Neural cell (in vitro differentiated cells): ENCODE measurements around the gene GNG12. TPM values are rescaled to one million over a fixed set of nuclear protein-coding genes. Genes with fewer than 3 reads are reported as not detected.

Experiments used
- H2AFZ ChIP-seq: fragments of 200-600, 300-800 bp; sonication (generic), shearing (Covaris generic); 2 replicates; pipeline ENCODE4 v1.6.0; 2014; ENCODE audit warnings: low read depth, mild to moderate bottlenecking, antibody characterized with exemption, low read length, moderate library complexity
- H3F3A ChIP-seq: fragments of 200-600 bp; shearing (Covaris generic); 2 replicates; pipeline ENCODE4 v1.6.1; 2016; ENCODE audit warnings: mild to moderate bottlenecking, moderate library complexity, mixed read lengths, antibody characterized with exemption, low read length; ENCODE audit not compliant: insufficient read depth, poor library complexity, severe bottlenecking
- H3K27ac ChIP-seq: fragments of 200-600, 300-800 bp; sonication (generic), shearing (Covaris generic); 2 replicates; pipeline ENCODE4 v1.5.1; 2014; ENCODE audit warnings: mild to moderate bottlenecking, low read length, moderate library complexity
- H3K27me3 ChIP-seq: fragments of 300-800, 200-600 bp; sonication (generic), shearing (Covaris generic); 2 replicates; pipeline ENCODE4 v1.6.0; 2014; ENCODE audit warnings: mild to moderate bottlenecking, low read depth, low read length, moderate library complexity; ENCODE audit not compliant: insufficient read depth
- H3K36me3 ChIP-seq: fragments of 300-800, 200-600 bp; sonication (generic), shearing (Covaris generic); 2 replicates; pipeline ENCODE4 v1.5.1; 2014; ENCODE audit warnings: mild to moderate bottlenecking, antibody characterized with exemption, low read length, moderate library complexity; ENCODE audit not compliant: insufficient read depth
- H3K4me2 ChIP-seq: fragments of 300-800, 200-600 bp; sonication (generic), shearing (Covaris generic); 2 replicates; pipeline ENCODE4 v1.6.0; 2014; ENCODE audit warnings: mild to moderate bottlenecking, low read length
- H3K4me3 ChIP-seq: fragments of 300-800, 200-600 bp; sonication (generic), shearing (Covaris generic); 2 replicates; pipeline ENCODE4 v1.5.1; 2014; ENCODE audit warnings: mild to moderate bottlenecking, low read length, moderate library complexity
- H3K79me2 ChIP-seq: fragments of 200-600 bp; shearing (Covaris generic); replicated peaks from 2 replicates; pipeline ENCODE4 v1.6.0; 2014; ENCODE audit warnings: mild to moderate bottlenecking, low read length, moderate library complexity; ENCODE audit not compliant: insufficient read depth
- H3K9ac ChIP-seq: fragments of 300-800, 200-600 bp; sonication (generic), shearing (Covaris generic); 2 replicates; pipeline ENCODE4 v1.6.1; 2016; ENCODE audit warnings: mild to moderate bottlenecking, low read length, mixed read lengths
- H3K9me2 ChIP-seq: fragments of 200-600 bp; shearing (Covaris generic); 2 replicates; pipeline ENCODE4 v1.6.1; 2016; ENCODE audit warnings: mild to moderate bottlenecking, low read length, mixed read lengths; ENCODE audit not compliant: insufficient read depth
- H3K9me3 ChIP-seq: fragments of 200-600, 300-800 bp; sonication (generic), shearing (Covaris generic); 2 replicates; pipeline ENCODE4 v1.6.1; 2016; ENCODE audit warnings: mild to moderate bottlenecking, mixed run types, low read length, moderate library complexity, mixed read lengths
- H4K20me1 ChIP-seq: fragments of 200-600 bp; shearing (Covaris generic); 2 replicates; pipeline ENCODE4 v1.6.1; 2016; ENCODE audit warnings: mild to moderate bottlenecking, mixed run types; ENCODE audit not compliant: insufficient read depth
- EP300 ChIP-seq: fragments of 450-650 bp; conservative IDR thresholded peaks from 2 replicates; pipeline ENCODE4 v1.6.1; 2014; ENCODE audit warnings: antibody characterized with exemption, mild to moderate bottlenecking, moderate library complexity; ENCODE audit not compliant: poor library complexity, severe bottlenecking
- EZH2 ChIP-seq: fragments of 200-600, 300-800 bp; shearing (Covaris generic), sonication (generic); IDR thresholded peaks from 2 replicates; pipeline ENCODE4 v1.6.1; 2014; ENCODE audit warnings: antibody characterized with exemption, low read length, borderline replicate concordance, mild to moderate bottlenecking; ENCODE audit not compliant: insufficient read depth, poor library complexity, severe bottlenecking
- MXI1 ChIP-seq: fragments of 450-650 bp; conservative IDR thresholded peaks from 2 replicates; pipeline ENCODE4 v1.6.1; 2014; ENCODE audit warnings: antibody characterized with exemption, mild to moderate bottlenecking; ENCODE audit not compliant: poor library complexity, severe bottlenecking
- POLR2AphosphoS5 ChIP-seq: IDR thresholded peaks from 2 replicates; pipeline ENCODE4 v1.6.1; 2012
- RAD21 ChIP-seq: fragments of 450-650 bp; conservative IDR thresholded peaks from 2 replicates; pipeline ENCODE4 v1.6.1; 2014; ENCODE audit warnings: antibody characterized with exemption, mild to moderate bottlenecking, moderate library complexity
- REST ChIP-seq: IDR thresholded peaks from 2 replicates; pipeline ENCODE4 v1.6.1; 2012; ENCODE audit warnings: borderline replicate concordance
- SMC3 ChIP-seq: fragments of 450-650 bp; conservative IDR thresholded peaks from 2 replicates; pipeline ENCODE4 v1.6.1; 2014; ENCODE audit warnings: antibody characterized with exemption, mild to moderate bottlenecking, moderate library complexity; ENCODE audit not compliant: poor library complexity
- TAF1 ChIP-seq: IDR thresholded peaks from 2 replicates; pipeline ENCODE4 v1.6.1; 2012; ENCODE audit warnings: low read depth
- polyA plus RNA-seq: library from polyadenylated mRNA; depleted of rRNA; stranded (reverse); fragments of >200 nt; gene quantifications from 2 replicates; pipeline ENCODE4 v1.2.3, GENCODE V29; 2014
- TF ChIP-seq, protein P1 (sequence below): fragments of 450-650 bp; IDR thresholded peaks from 2 replicates; pipeline ENCODE4 v1.5.1; 2014; ENCODE audit warnings: antibody characterized with exemption, mild to moderate bottlenecking, moderate library complexity; ENCODE audit not compliant: poor library complexity, severe bottlenecking

GNG12 gene
- polyA plus RNA-seq, 1 donor from 2014 or later, result 0.35 TPM

DNA sequence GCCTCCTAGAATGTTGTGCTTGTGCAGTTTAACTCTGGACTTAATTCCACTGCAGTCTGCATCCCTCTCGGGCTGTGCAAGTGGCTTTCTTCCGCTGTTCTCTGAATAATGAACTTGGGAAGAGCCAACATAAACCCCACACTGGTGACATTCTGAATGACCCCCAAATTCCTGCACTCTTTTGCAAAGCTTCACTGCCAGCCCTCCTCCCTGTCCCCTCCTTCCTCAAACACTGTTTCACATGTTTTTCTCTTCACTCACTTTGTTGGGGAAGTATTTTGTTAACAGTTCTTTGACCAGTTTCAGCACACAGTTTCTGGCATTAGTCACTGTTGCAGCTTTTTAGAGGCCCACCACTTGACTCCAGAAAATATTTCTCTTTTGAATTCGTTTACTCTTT, 39.7 kb downstream of the GNG12 start:
- H3F3A ChIP-seq, result no peaks in the 10 kb centered on the region
- no peaks in the 10 kb centered on the region for H3K9me3 ChIP-seq
- H3K9ac ChIP-seq, result no peak overlapping the region
- H3K79me2 ChIP-seq, result no peaks in the 10 kb centered on the region
- TF ChIP-seq, protein P1, sequence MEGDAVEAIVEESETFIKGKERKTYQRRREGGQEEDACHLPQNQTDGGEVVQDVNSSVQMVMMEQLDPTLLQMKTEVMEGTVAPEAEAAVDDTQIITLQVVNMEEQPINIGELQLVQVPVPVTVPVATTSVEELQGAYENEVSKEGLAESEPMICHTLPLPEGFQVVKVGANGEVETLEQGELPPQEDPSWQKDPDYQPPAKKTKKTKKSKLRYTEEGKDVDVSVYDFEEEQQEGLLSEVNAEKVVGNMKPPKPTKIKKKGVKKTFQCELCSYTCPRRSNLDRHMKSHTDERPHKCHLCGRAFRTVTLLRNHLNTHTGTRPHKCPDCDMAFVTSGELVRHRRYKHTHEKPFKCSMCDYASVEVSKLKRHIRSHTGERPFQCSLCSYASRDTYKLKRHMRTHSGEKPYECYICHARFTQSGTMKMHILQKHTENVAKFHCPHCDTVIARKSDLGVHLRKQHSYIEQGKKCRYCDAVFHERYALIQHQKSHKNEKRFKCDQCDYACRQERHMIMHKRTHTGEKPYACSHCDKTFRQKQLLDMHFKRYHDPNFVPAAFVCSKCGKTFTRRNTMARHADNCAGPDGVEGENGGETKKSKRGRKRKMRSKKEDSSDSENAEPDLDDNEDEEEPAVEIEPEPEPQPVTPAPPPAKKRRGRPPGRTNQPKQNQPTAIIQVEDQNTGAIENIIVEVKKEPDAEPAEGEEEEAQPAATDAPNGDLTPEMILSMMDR, result no peak
- TF ChIP-seq EP300, result no peak
- TF ChIP-seq REST, result no peak
- TF ChIP-seq RAD21, result no peak
- TF ChIP-seq TAF1, result no peak
- no peak for TF ChIP-seq POLR2AphosphoS5
- TF ChIP-seq MXI1, result no peak
- H2AFZ ChIP-seq, result no peak overlapping the region
- no peak overlapping the region for H3K4me2 ChIP-seq
- no peaks in the 10 kb centered on the region for H3K9me2 ChIP-seq
- H3K4me3 ChIP-seq, result no peak overlapping the region
- no peaks in the 10 kb centered on the region for H4K20me1 ChIP-seq
- H3K27ac ChIP-seq, result no peak overlapping the region
- no peaks in the 10 kb centered on the region for H3K36me3 ChIP-seq
- H3K27me3 ChIP-seq, result no peaks in the 10 kb centered on the region

DNA sequence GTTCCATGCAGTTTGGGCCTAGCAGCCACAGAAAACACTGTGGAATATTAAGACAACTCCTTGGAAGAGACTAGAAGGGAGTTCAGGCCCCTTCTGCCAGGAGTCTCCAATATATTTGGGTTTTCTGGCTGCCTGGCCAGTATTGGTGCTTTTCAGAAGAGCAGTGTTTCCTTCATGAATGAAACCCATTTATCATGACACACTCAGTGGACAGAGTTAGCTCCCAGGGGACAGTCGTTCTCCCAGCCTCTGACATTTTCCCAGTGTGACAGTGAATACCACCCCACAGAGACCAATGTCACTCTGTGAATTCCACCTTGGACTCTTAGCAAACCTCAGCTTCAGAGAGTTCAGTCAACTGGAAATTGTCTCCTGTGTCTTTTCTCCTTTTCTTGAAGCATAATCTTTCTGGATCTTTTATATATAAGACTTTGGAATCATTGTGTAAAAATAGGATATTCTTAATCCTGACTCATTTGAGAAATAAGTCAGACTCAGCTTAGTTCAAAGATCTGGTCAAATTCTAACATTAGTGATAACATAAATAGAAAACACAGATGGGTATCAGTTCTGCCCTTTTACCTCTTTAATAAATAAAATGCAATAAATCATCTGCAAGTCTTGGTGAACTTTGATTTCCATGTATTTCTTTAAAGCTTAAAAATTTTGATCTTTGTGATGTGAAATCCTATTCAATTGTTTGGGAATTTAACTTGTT, 40.4 kb downstream of the GNG12 start:
- no peak overlapping the region for H3K4me2 ChIP-seq
- no peaks in the 10 kb centered on the region for H3K27me3 ChIP-seq
- H4K20me1 ChIP-seq, result no peaks in the 10 kb centered on the region
- no peaks in the 10 kb centered on the region for H3K36me3 ChIP-seq
- H3K9me3 ChIP-seq, result no peaks in the 10 kb centered on the region
- H2AFZ ChIP-seq, result no peak overlapping the region
- no peak overlapping the region for H3K9ac ChIP-seq
- no peak overlapping the region for H3K27ac ChIP-seq
- TF ChIP-seq TAF1 (no peak), EP300 (no peak), SMC3 (no peak), RAD21 (no peak), REST (no peak), EZH2 (no peak), POLR2AphosphoS5 (no peak), MXI1 (no peak)
- TF ChIP-seq, protein P1, result no peak
- H3F3A ChIP-seq, result no peaks in the 10 kb centered on the region
- H3K9me2 ChIP-seq, result no peaks in the 10 kb centered on the region
- no peak overlapping the region for H3K4me3 ChIP-seq
- no peaks in the 10 kb centered on the region for H3K79me2 ChIP-seq
